Measurements from ENCODE around the gene ARMC5.

Gene ARMC5

GRCh38 chr16:31488468-31489297, 29.4 kb downstream of the ARMC5 start:
- TF ChIP-seq GATA3 (IDR thresholded peaks at IDR 0.05; ENCODE audit: low read depth, low read length) (no peak), GATA2 (IDR thresholded peaks at IDR 0.05; ENCODE audit: low read depth, low read length) (no peak)

DNA sequence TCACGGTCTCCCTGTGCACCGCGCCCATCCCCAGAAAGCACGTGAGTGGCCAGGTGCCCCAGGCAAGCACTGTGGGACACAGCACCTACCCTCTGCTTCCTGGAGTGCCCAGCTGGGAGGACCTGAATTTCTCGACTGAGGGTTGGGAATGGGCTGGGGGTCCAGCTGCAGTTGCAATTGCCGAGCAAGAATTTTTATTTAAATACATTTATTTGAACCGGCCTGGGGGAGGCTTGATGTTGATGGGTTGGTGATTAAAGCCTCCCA, 29.9 kb downstream of the ARMC5 start:
- TF ChIP-seq GATA2 (IDR thresholded peaks at IDR 0.05; ENCODE audit: low read depth, low read length) (no peak), GATA3 (IDR thresholded peaks at IDR 0.05; ENCODE audit: low read depth, low read length) (no peak)

DNA sequence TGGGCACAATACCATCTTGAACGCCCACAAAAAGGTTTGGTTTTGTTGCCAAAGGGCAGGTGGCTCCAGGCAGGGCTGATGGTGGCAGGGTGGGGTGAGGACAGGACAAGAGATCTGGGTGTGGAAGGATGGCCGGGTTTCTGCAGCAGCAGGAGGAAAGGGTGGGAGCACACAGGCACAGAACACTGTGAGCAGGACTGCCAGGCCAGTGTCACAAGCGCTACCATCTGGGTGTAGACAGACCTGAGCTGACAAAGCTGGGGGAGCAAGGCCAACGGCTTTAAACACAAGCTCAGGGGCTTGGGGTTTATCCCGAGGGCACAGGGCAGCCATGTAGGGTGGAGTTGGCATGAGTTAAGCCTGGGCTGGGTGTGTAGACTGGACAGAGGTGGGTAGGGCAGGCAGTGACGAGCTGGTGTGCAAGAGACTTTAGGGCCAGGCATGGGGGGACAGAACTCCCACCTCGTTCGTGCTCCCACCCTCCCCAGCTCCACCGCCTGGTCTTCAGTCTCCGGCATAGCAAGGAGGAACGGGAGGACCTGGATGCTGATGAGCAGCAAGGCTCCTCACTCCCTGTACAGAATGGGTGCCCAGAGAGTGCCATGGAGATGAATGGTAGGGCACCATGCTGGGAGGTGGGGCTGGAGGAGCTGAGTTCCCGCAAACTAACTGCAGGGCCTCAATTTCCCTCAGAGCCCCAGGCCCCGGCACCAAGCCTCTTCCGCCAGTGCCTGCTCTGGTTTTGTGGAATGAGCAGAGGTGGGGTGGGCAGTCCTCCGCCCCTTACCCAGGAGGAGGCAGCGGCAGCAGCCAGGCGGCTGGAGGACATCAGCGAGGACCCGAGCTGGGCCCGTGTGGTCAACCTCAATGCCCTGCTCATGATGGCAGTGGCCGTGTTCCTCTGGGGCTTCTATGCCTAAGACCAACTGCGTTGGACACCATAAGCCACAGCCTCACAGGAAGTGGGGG, 30.6 kb downstream of the ARMC5 start:
- no peak for TF ChIP-seq GATA3 (IDR thresholded peaks at IDR 0.05; ENCODE audit: low read depth, low read length)
- no peak for TF ChIP-seq GATA2 (IDR thresholded peaks at IDR 0.05; ENCODE audit: low read depth, low read length)

GRCh38 chr16:31491778-31492418, 32.6 kb downstream of the ARMC5 start:
- TF ChIP-seq GATA3 (IDR thresholded peaks at IDR 0.05; ENCODE audit: low read depth, low read length), result no peak
- no peak for TF ChIP-seq GATA2 (IDR thresholded peaks at IDR 0.05; ENCODE audit: low read depth, low read length)

- no peak for TF ChIP-seq GATA3 (IDR thresholded peaks at IDR 0.05; ENCODE audit: low read depth, low read length)
- TF ChIP-seq GATA2 (IDR thresholded peaks at IDR 0.05; ENCODE audit: low read depth, low read length), result no peak
Observed at GRCh38 chr16:31493506-31494125, 34.3 kb downstream of the ARMC5 start.

DNA sequence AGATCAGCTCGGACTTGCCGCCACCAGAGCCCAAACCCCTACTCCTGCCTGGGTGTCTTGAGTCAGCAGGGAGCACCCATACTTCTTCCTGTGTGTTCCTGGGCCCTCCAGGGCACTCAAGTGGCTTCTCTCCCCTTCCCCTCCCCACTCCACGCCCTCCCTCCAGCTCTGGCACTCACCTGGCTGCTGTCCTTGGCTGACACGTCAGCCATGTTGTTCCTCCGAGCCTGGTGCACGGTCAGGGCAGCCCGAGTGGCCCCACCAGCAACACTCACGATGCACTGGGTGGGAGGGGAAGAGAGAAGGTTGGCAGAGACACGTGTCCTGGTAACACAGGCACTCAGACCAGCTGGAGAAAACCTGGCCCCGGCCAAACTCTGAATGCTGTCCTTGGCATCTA, 37.4 kb downstream of the ARMC5 start:
- TF ChIP-seq GATA3 (IDR thresholded peaks at IDR 0.05; ENCODE audit: low read depth, low read length) (no peak), GATA2 (IDR thresholded peaks at IDR 0.05; ENCODE audit: low read depth, low read length) (no peak)

DNA sequence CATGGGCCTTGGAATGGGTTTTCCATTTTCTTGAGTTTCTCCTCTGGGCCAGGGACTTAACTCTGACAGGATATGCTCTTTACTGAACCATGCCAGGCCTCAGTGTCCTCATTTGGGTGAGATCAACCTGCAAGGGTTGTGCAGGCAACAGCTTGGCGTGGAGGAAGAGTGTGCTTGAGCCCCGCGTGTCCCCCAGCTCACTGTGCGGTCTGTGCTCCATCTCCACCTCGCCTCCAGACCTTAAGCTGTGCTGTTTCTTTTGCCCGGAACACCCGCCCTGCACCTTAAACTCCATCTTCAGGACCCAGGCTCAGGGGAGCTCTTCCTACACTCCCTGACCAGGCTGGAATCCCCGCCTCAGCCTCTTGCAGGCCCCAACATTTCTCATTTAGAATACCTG, 39.2 kb downstream of the ARMC5 start:
- TF ChIP-seq GATA2 (IDR thresholded peaks at IDR 0.05; ENCODE audit: low read depth, low read length), result no peak

- no peak for TF ChIP-seq GATA3 (IDR thresholded peaks at IDR 0.05; ENCODE audit: low read depth, low read length)
- no peak for TF ChIP-seq GATA2 (IDR thresholded peaks at IDR 0.05; ENCODE audit: low read depth, low read length)
Observed at GRCh38 chr16:31499928-31500327, 40.6 kb downstream of the ARMC5 start.

DNA sequence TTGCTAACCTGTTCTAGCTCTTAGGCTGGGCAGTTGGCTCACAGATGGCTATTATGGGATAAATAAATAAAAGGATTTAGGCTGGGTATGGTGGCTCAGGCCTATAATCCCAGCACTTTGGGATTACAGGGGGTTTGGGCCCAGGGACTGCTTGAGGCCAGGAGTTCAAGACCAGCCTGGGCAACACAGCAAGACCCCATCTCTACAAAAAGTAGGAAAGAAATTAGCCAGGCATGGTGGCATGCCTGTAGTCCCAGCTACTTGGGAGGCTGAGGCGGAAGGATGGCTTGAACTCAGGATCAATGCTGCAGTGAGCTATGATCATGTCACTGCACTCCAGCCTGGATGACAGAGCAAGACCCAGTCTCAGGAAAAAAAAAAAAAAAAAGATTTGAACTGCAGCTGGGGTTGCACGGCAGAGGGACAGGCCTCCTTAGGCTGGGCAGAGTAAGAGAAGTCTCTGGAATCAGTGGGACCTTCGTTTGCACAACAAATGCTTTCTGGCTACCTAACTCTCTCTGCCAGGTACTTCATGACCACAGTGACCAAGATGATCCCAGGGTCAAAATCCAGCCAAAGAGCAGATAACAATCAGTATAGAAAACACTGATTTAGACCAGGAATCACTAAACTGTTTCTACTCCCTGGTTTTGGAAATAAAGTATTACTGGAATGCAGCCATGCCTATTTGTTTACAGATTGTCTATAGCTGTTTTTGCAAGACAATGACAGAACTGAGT, 42.1 kb downstream of the ARMC5 start:
- TF ChIP-seq GATA3 (IDR thresholded peaks at IDR 0.05; ENCODE audit: low read depth, low read length) (no peak), GATA2 (IDR thresholded peaks at IDR 0.05; ENCODE audit: low read depth, low read length) (no peak)

DNA sequence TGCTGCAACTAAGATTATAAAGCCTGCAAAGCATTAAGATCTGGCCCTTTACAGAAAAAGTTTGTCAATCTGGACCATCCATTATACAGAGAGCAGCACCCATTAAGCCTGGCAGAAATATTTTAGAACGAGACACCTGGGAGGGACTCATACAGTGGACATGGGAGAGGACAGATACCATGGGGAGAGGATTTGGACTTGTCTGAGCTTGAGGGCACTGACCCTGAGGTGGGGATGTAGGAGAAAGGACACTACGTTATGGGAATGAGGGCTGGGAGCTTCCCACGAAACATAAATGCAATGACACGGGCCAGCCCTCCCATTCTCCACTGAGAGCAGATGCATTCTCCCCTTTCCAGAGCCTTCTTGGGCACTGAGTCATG, 42.7 kb downstream of the ARMC5 start:
- no peak for TF ChIP-seq GATA3 (IDR thresholded peaks at IDR 0.05; ENCODE audit: low read depth, low read length)
- no peak for TF ChIP-seq GATA2 (IDR thresholded peaks at IDR 0.05; ENCODE audit: low read depth, low read length)

DNA sequence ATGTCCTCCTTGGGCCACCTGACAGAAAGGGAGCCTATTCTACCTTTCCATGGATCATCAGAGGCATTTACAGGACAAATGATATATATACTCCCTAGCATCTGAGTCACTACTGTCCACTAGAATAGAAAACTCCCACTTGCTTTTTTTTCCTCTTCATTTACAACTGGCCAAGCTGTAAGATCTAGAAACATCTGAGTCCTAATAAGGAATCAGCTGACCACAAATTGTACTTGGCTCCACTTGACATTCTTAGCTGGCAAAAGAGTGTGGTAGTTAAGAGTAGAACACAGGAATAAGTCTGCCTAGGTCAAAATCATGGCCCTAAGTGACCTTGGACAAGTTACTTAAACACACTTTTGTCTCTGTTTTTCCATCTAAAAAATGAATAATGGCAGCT, 43.7 kb downstream of the ARMC5 start:
- TF ChIP-seq GATA3 (IDR thresholded peaks at IDR 0.05; ENCODE audit: low read depth, low read length) (no peak), GATA2 (IDR thresholded peaks at IDR 0.05; ENCODE audit: low read depth, low read length) (no peak)

- TF ChIP-seq GATA3 (IDR thresholded peaks at IDR 0.05; ENCODE audit: low read depth, low read length), result no peak
- no peak for TF ChIP-seq GATA2 (IDR thresholded peaks at IDR 0.05; ENCODE audit: low read depth, low read length)
Observed at GRCh38 chr16:31504159-31504558, 44.9 kb downstream of the ARMC5 start.

- TF ChIP-seq GATA3 (IDR thresholded peaks at IDR 0.05; ENCODE audit: low read depth, low read length), result no peak
- no peak for TF ChIP-seq GATA2 (IDR thresholded peaks at IDR 0.05; ENCODE audit: low read depth, low read length)
Observed at GRCh38 chr16:31505483-31505882, 46.2 kb downstream of the ARMC5 start.

DNA sequence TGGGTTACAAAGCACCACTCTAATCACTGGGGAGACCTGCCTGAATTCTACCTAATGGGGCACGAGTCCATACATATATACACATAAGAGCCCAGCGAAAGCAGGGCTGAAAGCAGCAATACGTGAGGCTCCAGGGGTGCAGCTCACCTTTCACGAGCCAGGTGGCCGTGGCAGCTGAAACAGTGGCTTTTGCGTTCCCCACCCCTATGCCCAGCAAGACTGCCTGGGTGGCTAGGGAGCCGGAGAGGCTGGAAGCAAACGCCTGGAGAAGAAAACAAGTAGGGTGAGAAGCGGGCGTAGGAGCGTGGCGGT, 48.3 kb downstream of the ARMC5 start:
- TF ChIP-seq GATA3 (IDR thresholded peaks at IDR 0.05; ENCODE audit: low read depth, low read length) (no peak), GATA2 (IDR thresholded peaks at IDR 0.05; ENCODE audit: low read depth, low read length) (no peak)
